HepG2 (cell line): Measurements from ENCODE around the gene CIAPIN1. TPM values are rescaled to one million over a fixed set of nuclear protein-coding genes. Genes with fewer than 3 reads are reported as not detected.

ENCODE experiments used
- ATAC-seq: fragments of 200-7000 bp; cut with Tn5 transposase; 3 replicates; pipeline ENCODE4 v1.9.1; 2020; ENCODE audit warnings: mild to moderate bottlenecking, moderate library complexity
- BruUV-seq: library from RNA; stranded (reverse); fragments of 400-500 nt; replicated peaks from 2 replicates; lab custom pipeline; 2021; lab: Mats Ljungman, UMichigan
- CTCF ChIA-PET: fragments of 300-600 bp; formaldehyde crosslinking; extraction: SDS; loops from one replicate; lab custom pipeline; 2021; ENCODE audit warnings: low total read pairs, inconsistent platforms, low intra/inter-chr PET ratio; lab: Yijun Ruan, JAX
- POLR2A ChIA-PET: fragments of 350-600 bp; sonication (Branson Sonifier 250); formaldehyde crosslinking; loops from one replicate; lab custom pipeline; 2020; ENCODE audit warnings: antibody characterized with exemption, inconsistent platforms; lab: Yijun Ruan, JAX
- DNase-seq: peaks from one replicate; pipeline ENCODE4 v3.0.0-alpha.2; 2015; ENCODE audit warnings: low spot score
- FAIRE-seq: peaks from 3 replicates; lab custom pipeline; 2011; peaks lifted over from hg19 to GRCh38; lab: Jason Lieb, UNC
- H2AFZ ChIP-seq: one replicate; pipeline ENCODE4 v1.6.1; 2011; ENCODE audit warnings: low read length, inconsistent platforms
- H3K27ac ChIP-seq: fragments of 300-600 bp; 3 replicates; pipeline ENCODE4 v1.8.0; 2011; ENCODE audit warnings: mixed run types, mild to moderate bottlenecking, mixed read lengths, low read length, inconsistent platforms; ENCODE audit not compliant: insufficient read depth; ENCODE audit errors: extremely low read length
- H3K27me3 ChIP-seq, 2 experiments: fragments of 200-600 bp in 1 of 2; 2 replicates in 1 of 2; 3 replicates in 1 of 2; pipeline versions ENCODE4 v1.6.0 to v1.8.0; 2011; ENCODE audit warnings: low read length in 2 of 2, mild to moderate bottlenecking in 2 of 2, moderate library complexity in 2 of 2, inconsistent platforms in 1 of 2; ENCODE audit not compliant: insufficient read depth in 2 of 2, control insufficient read depth in 1 of 2
- H3K36me3 ChIP-seq, 2 experiments: fragments of 200-600 bp in 1 of 2; replicated peaks in 1 of 2; 2 replicates in 1 of 2; 3 replicates in 1 of 2; pipeline versions ENCODE4 v1.5.1 to v1.8.0; 2011; ENCODE audit warnings: low read length in 2 of 2, inconsistent platforms in 1 of 2; ENCODE audit not compliant: insufficient read depth in 2 of 2, control insufficient read depth in 1 of 2
- H3K4me1 ChIP-seq: 2 replicates; pipeline ENCODE4 v1.5.1; 2012; ENCODE audit warnings: low read length, inconsistent platforms; ENCODE audit not compliant: insufficient read depth
- H3K4me2 ChIP-seq: 2 replicates; pipeline ENCODE4 v1.6.0; 2011; ENCODE audit warnings: low read depth, low read length, inconsistent platforms
- H3K4me3 ChIP-seq, 3 experiments: fragments of 200-600 bp in 1 of 3; sonication (generic), shearing (Covaris generic) in 1 of 3; replicated peaks in 1 of 3; 2 replicates each; pipeline ENCODE4 v1.5.1; 2011 to 2016; ENCODE audit warnings: low read length in 3 of 3, inconsistent platforms in 2 of 3, low read depth in 2 of 3, mild to moderate bottlenecking in 2 of 3, control low read depth in 1 of 3, mixed read lengths in 1 of 3; ENCODE audit not compliant: insufficient read depth in 1 of 3
- H3K79me2 ChIP-seq: one replicate; pipeline ENCODE4 v1.6.1; 2011; ENCODE audit warnings: low read length, inconsistent platforms; ENCODE audit not compliant: insufficient read depth
- H3K9ac ChIP-seq: 2 replicates; pipeline ENCODE4 v1.6.0; 2011; ENCODE audit warnings: mild to moderate bottlenecking, low read depth, low read length, inconsistent platforms; ENCODE audit not compliant: insufficient read depth
- H3K9me3 ChIP-seq: 2 replicates; pipeline ENCODE4 v1.5.1; 2012; ENCODE audit warnings: mild to moderate bottlenecking, low read length
- H4K20me1 ChIP-seq: 2 replicates; pipeline ENCODE4 v1.6.0; 2011; ENCODE audit warnings: inconsistent platforms, mild to moderate bottlenecking, low read length, moderate library complexity; ENCODE audit not compliant: insufficient read depth
- ZNF431 ChIP-seq: sonication (generic); formaldehyde crosslinking; IDR thresholded peaks from 2 replicates; pipeline ENCODE4 v1.9.0; 2022; ENCODE audit warnings: missing genetic modification reagents, low read depth, mild to moderate bottlenecking, borderline replicate concordance
- ZNF550 ChIP-seq: sonication (generic); formaldehyde crosslinking; IDR thresholded peaks from 2 replicates; pipeline ENCODE4 v1.4.0; 2020; ENCODE audit warnings: mild to moderate bottlenecking, missing genetic modification reagents, borderline replicate concordance
- WGBS: methylation state at CpG from one replicate; pipeline ENCODE4 v1.1.6; 2017; ENCODE audit warnings: low lambda C conversion rate; 5-methylcytosine and 5-hydroxymethylcytosine counted together
- in situ Hi-C: cut with HindIII; loops from 2 replicates; pipeline ENCODE4 v1.10.0; 2017; ENCODE audit warnings: low pct_unique_long_range_greater_than_20kb; ENCODE audit not compliant: extremely low pct_ligation_motif_present
- intact Hi-C: fragments of 100-400 bp; cut with micrococcal nuclease; formaldehyde crosslinking; loops from one replicate; pipeline ENCODE4 v1.10.0; 2022; ENCODE audit not compliant: unreplicated experiment
- polyA plus RNA-seq, 8 experiments: library from polyadenylated mRNA; depleted of rRNA in 3 of 8; stranded (reverse) in 7 of 8; unstranded in 1 of 8; fragments of >200 nt; fragmentation: Illumina TruSeq in 4 of 8; extraction: Trizol in 4 of 8; gene quantifications; 2 replicates each; pipeline versions ENCODE4 v1.2.1 to v1.2.3, GENCODE V29; 2011 to 2016; ENCODE audit warnings: low read depth in 4 of 8, missing spikeins in 1 of 8, mixed read lengths in 1 of 8; ENCODE audit not compliant: insufficient read depth in 1 of 8
- total RNA-seq, 5 experiments: library from RNA; depleted of rRNA; stranded (reverse); fragments of >200 nt; fragmentation: Illumina TruSeq; extraction: Trizol; gene quantifications; 2 replicates each; pipeline ENCODE4 v1.2.3, GENCODE V29; 2016; ENCODE audit warnings: low read depth in 1 of 5
- TF ChIP-seq, protein P1 (sequence below): sonication (generic); formaldehyde crosslinking; IDR thresholded peaks from 2 replicates; pipeline ENCODE4 v1.8.1; 2023; ENCODE audit warnings: mild to moderate bottlenecking, inconsistent platforms, moderate library complexity, missing genetic modification reagents, borderline replicate concordance
- TF ChIP-seq, protein P2 (sequence below): sonication (generic); formaldehyde crosslinking; IDR thresholded peaks from 2 replicates; pipeline ENCODE4 v1.5.0; 2020; ENCODE audit warnings: missing genetic modification reagents
- TF ChIP-seq, protein P3 (sequence below): sonication (generic); formaldehyde crosslinking; IDR thresholded peaks from 2 replicates; pipeline ENCODE4 v1.4.0; 2020; ENCODE audit warnings: mild to moderate bottlenecking, missing genetic modification reagents
- TF ChIP-seq, protein P4 (sequence below): IDR thresholded peaks from 2 replicates; pipeline ENCODE4 v1.6.1; 2016; ENCODE audit warnings: low read depth, missing genetic modification reagents, missing compliant biosample characterization

The CIAPIN1 gene
- total and polyA plus RNA-seq, 2 of the 13 experiments (the other 11 are each of a cell fraction or from before 2014, with no cell fraction given): 69.3 to 89.7 TPM

DNA sequence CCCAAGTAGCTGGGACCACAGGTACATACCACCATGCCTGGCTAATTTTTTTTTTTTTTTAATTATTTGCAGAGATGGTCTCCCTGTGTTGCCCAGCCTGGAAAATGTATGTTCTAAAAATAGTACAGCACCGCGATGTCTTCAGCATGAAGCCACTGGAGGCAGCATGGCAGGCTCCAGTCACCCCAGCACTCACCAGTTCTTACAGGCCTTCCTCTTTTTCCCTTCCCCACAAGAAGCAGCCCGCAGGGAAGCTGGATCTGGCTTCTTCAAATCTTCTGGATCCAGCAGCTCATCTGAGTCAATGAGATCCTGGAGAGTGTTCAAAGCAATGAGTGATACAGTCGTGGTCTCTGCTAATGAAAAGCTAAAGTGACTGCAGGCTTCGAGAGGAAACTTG lies 16.2 kb downstream of the CIAPIN1 start:
- H3K9me3 ChIP-seq: no peaks in the 10 kb centered on the region
- ChIA-PET CTCF (no interaction called here), POLR2A (interaction anchor here (1.6 to 3.0 kb wide), 2 partner anchors 16 kb away, joined by 4 to 44 read pairs; partner anchors contain the start of genes CIAPIN1 and COQ9)
- H3K27ac ChIP-seq: no peak overlapping the region
- in situ Hi-C loops (no loop called here), intact Hi-C loops (no loop called here)
- H3K9ac ChIP-seq: no peak overlapping the region
- no peaks in the 10 kb centered on the region for H3K27me3 ChIP-seq
- no peak overlapping the region for H3K4me2 ChIP-seq
- WGBS: 92% methylated on average over 5 of the region's 5 CpGs
- no peak for DNase-seq
- no peak overlapping the region for H2AFZ ChIP-seq
- H3K36me3 ChIP-seq: peaks cover 31 to 77% of the 10 kb centered on the region in 2 experiments
- no TSS peak for BruUV-seq
- no peaks in the 10 kb centered on the region for H4K20me1 ChIP-seq
- no peak overlapping the region for H3K4me3 ChIP-seq
- H3K79me2 ChIP-seq: no peaks in the 10 kb centered on the region
- no peak for FAIRE-seq
- no peak for ATAC-seq
- peaks cover 16% of the 10 kb centered on the region for H3K4me1 ChIP-seq
- TF ChIP-seq ZNF431: no peak
- TF ChIP-seq, protein P1, sequence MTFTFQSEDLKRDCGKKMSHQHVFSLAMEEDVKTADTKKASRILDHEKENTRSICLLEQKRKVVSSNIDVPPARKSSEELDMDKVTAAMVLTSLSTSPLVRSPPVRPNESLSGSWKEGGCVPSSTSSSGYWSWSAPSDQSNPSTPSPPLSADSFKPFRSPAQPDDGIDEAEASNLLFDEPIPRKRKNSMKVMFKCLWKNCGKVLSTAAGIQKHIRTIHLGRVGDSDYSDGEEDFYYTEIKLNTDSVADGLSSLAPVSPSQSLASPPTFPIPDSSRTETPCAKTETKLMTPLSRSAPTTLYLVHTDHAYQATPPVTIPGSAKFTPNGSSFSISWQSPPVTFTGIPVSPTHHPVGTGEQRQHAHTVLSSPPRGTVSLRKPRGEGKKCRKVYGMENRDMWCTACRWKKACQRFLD (CRISPR knock-in tag): no peak
- TF ChIP-seq, protein P2, sequence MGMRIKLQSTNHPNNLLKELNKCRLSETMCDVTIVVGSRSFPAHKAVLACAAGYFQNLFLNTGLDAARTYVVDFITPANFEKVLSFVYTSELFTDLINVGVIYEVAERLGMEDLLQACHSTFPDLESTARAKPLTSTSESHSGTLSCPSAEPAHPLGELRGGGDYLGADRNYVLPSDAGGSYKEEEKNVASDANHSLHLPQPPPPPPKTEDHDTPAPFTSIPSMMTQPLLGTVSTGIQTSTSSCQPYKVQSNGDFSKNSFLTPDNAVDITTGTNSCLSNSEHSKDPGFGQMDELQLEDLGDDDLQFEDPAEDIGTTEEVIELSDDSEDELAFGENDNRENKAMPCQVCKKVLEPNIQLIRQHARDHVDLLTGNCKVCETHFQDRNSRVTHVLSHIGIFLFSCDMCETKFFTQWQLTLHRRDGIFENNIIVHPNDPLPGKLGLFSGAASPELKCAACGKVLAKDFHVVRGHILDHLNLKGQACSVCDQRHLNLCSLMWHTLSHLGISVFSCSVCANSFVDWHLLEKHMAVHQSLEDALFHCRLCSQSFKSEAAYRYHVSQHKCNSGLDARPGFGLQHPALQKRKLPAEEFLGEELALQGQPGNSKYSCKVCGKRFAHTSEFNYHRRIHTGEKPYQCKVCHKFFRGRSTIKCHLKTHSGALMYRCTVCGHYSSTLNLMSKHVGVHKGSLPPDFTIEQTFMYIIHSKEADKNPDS (CRISPR knock-in tag): no peak
- TF ChIP-seq, protein P3, sequence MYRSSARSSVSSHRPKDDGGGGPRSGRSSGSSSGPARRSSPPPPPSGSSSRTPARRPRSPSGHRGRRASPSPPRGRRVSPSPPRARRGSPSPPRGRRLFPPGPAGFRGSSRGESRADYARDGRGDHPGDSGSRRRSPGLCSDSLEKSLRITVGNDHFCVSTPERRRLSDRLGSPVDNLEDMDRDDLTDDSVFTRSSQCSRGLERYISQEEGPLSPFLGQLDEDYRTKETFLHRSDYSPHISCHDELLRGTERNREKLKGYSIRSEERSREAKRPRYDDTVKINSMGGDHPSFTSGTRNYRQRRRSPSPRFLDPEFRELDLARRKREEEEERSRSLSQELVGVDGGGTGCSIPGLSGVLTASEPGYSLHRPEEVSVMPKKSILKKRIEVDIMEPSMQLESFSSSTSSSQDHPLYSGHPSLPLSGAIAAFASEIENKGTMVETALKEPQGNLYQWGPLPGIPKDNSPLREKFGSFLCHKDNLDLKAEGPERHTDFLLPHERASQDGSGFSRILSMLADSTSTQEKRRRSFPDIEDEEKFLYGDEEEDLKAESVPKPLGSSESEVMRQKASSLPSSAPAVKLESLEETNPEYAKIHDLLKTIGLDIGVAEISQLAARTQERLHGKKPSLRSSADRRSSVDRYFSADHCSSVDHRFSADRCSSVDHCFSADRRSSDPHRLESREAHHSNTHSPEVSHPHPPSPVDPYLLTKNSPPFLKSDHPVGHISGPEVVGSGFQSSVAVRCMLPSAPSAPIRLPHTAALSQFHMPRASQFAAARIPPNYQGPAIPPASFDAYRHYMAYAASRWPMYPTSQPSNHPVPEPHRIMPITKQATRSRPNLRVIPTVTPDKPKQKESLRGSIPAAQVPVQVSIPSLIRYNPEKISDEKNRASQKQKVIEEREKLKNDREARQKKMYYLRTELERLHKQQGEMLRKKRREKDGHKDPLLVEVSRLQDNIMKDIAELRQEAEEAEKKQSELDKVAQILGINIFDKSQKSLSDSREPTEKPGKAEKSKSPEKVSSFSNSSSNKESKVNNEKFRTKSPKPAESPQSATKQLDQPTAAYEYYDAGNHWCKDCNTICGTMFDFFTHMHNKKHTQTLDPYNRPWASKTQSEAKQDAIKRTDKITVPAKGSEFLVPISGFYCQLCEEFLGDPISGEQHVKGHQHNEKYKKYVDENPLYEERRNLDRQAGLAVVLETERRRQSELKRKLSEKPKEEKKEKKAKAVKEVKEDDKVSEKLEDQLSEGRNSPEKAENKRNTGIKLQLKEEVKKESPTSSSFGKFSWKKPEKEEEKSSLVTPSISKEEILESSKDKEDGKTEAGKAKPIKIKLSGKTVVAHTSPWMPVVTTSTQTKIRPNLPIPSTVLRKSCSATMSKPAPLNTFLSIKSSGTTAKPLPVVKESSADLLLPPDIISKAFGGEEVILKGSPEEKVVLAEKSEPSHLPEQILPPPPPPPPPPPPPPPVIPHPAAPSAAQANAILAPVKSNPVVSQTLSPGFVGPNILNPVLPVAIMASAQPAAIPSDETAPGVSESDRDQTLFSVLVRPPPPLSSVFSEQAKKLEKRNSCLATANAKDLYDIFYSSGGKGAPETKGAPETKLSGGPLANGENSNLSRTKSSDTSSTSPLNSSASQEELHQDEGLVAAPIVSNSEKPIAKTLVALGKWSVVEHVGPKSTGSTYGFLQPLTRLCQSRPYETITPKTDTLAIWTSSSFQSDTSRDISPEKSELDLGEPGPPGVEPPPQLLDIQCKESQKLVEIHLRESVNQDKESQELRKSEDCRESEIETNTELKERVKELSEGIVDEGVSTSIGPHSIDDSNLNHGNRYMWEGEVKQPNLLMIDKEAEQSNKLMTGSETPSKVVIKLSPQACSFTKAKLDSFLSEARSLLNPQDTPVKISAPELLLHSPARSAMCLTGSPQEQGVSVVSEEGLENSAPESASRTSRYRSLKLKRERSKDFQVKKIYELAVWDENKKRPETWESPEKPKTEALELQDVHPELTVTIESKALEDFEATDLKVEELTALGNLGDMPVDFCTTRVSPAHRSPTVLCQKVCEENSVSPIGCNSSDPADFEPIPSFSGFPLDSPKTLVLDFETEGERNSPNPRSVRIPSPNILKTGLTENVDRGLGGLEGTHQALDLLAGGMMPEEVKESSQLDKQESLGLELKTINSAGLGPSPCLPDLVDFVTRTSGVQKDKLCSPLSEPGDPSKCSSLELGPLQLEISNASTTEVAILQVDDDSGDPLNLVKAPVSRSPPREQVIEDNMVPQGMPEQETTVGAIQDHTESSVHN: no peak
- no peak for TF ChIP-seq ZNF550 (CRISPR knock-in tag)
- TF ChIP-seq, protein P4, sequence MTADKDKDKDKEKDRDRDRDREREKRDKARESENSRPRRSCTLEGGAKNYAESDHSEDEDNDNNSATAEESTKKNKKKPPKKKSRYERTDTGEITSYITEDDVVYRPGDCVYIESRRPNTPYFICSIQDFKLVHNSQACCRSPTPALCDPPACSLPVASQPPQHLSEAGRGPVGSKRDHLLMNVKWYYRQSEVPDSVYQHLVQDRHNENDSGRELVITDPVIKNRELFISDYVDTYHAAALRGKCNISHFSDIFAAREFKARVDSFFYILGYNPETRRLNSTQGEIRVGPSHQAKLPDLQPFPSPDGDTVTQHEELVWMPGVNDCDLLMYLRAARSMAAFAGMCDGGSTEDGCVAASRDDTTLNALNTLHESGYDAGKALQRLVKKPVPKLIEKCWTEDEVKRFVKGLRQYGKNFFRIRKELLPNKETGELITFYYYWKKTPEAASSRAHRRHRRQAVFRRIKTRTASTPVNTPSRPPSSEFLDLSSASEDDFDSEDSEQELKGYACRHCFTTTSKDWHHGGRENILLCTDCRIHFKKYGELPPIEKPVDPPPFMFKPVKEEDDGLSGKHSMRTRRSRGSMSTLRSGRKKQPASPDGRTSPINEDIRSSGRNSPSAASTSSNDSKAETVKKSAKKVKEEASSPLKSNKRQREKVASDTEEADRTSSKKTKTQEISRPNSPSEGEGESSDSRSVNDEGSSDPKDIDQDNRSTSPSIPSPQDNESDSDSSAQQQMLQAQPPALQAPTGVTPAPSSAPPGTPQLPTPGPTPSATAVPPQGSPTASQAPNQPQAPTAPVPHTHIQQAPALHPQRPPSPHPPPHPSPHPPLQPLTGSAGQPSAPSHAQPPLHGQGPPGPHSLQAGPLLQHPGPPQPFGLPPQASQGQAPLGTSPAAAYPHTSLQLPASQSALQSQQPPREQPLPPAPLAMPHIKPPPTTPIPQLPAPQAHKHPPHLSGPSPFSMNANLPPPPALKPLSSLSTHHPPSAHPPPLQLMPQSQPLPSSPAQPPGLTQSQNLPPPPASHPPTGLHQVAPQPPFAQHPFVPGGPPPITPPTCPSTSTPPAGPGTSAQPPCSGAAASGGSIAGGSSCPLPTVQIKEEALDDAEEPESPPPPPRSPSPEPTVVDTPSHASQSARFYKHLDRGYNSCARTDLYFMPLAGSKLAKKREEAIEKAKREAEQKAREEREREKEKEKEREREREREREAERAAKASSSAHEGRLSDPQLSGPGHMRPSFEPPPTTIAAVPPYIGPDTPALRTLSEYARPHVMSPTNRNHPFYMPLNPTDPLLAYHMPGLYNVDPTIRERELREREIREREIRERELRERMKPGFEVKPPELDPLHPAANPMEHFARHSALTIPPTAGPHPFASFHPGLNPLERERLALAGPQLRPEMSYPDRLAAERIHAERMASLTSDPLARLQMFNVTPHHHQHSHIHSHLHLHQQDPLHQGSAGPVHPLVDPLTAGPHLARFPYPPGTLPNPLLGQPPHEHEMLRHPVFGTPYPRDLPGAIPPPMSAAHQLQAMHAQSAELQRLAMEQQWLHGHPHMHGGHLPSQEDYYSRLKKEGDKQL (CRISPR knock-in tag): no peak
